Inflammatory macrophage treated with lipopolysaccharide for 4 hours (primary cell): ENCODE measurements around the gene WDR55.
"Not testable (repeated sequence)": the region's sequence is repeated elsewhere in the genome, so short reads cannot be mapped to it uniquely, and the experiment has no call there.

ENCODE experiments used
- DNase-seq: peaks from one replicate; pipeline ENCODE4 v3.0.0-alpha.2; 2020

WDR55 gene

DNA sequence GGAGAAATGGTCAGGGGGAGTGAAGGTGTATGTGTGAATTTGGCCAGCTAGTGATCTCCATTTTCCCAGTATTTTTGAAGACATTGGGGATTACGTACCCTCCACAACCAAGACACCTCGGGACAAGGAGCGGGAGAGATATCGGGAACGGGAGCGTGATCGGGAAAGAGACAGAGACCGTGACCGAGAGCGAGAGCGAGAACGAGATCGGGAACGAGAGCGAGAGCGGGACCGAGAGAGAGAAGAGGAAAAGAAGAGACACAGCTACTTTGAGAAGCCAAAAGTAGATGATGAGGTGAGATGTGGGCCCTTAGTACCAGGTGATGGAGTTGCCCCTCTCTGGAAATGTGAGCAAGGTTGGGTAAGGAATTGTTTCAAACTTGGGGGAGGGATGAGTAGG lies 5.8 kb upstream of the WDR55 start:
- DNase-seq = no peak

GRCh38 chr5:140660371-140660770 lies 4.3 kb upstream of the WDR55 start:
- DNase-seq = not testable (repeated sequence)

DNA sequence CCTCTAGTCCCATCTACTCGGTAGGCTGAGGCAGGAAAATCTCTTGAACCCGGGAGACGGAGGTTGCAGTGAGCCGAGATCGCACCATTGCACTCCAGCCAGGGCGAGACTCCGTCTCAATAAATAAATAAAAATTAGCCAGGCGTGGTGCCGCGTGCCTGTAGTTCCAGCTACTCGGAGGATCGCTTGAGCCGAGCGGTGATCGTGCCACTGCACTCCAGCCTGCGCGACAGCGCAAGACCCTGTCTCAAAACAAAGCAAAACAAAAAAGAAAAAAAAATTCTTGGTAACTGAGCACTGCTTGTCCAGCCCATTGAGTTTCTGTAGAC lies 710 bp upstream of the WDR55 start:
- no peak for DNase-seq

- not testable (repeated sequence) for DNase-seq
Observed at GRCh38 chr5:140671035-140671434, 6.3 kb downstream of the WDR55 start.

- DNase-seq = no peak
Observed at GRCh38 chr5:140671472-140672125, 6.9 kb downstream of the WDR55 start.

GRCh38 chr5:140672455-140673186 lies 7.9 kb downstream of the WDR55 start:
- peak; percentile 42 for DNase-seq

DNA sequence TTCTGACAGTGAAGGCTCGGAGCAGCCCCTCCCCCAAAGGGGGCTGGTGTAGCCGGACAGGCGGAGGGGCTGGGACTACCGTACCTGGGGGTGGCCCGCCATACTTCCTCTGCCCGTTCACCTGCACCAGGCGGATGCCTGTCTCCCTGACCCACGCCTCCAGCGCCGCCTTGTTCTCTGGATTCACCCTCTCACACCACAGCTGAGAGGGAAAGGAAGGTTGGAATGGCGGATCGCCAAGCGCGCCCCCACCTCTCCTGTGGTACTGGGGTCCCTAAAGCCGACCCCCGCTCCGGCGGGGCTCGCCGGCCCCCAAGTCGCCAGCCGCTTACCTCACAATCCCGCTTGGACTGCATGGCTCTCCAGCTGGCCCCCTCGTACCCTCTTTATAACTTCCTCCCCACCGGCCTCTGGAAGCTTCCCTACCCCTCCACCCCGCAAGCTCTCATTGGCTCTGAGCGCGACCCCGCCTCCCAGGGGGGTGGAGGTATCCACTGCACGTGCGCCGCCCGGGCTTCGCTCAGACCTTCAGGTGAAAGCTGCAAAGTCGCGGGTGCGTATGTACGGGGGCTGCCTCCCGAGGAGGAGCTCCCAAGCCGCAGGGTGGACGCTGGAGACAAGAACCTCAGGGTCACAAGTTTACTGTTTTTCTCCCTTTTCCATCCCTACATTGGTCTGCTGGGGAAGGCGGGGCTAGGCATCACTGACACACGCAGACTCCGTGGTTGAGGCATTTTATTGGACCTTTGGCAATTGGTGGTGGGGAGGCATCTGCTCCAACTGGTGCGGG lies 8.7 kb downstream of the WDR55 start, which contains the start of gene DND1:
Gene DND1 (minus strand): TSS at position 390 of the 790 bp plus-strand sequence. CDS start 34 bp downstream, at position 356.
- no peak for DNase-seq

- no peak for DNase-seq
Observed at GRCh38 chr5:140674211-140674610, 9.5 kb downstream of the WDR55 start.

GRCh38 chr5:140674629-140675028 lies 9.9 kb downstream of the WDR55 start:
- DNase-seq = no peak

GRCh38 chr5:140677947-140678346 lies 13.2 kb downstream of the WDR55 start:
- peak; percentile 40 for DNase-seq

GRCh38 chr5:140678993-140679392 lies 14.3 kb downstream of the WDR55 start:
- no peak for DNase-seq

GRCh38 chr5:140690376-140690932 lies 25.8 kb downstream of the WDR55 start:
- DNase-seq = no peak

GRCh38 chr5:140690941-140691924 lies 26.5 kb downstream of the WDR55 start, which contains the start of the genes HARS1 and HARS2:
HARS1 (minus strand) TSS chr5:140691370; CDS start chr5:140691304, 66 bp downstream.
HARS2 (plus strand) TSS chr5:140691455; CDS start chr5:140691649, 194 bp downstream.
- peak; percentile 97 for DNase-seq

GRCh38 chr5:140694276-140694675 lies 29.6 kb downstream of the WDR55 start:
- DNase-seq = no peak

DNA sequence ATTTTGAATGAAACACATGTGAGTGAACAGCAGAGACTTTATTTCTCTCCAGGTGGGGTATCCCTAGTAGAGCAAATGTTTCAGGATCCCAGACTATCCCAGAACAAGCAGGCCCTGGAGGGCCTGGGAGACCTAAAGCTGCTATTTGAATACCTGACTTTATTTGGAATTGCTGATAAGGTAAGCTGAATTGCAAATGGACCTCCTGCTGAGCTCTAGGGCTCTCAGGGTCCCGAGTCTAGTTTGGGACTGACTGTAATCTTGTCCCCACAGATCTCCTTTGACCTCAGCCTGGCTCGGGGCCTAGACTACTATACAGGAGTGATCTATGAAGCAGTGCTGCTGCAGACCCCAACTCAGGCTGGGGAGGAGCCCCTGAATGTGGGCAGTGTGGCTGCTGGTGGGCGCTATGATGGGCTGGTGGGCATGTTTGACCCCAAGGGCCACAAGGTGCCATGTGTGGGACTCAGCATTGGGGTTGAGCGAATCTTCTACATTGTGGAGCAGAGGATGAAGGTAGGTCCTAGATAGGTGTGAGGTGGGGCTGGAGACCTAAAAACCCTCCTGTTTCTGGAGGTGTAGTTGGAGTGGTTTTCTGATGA lies 32.3 kb downstream of the WDR55 start:
- no peak for DNase-seq

DNA sequence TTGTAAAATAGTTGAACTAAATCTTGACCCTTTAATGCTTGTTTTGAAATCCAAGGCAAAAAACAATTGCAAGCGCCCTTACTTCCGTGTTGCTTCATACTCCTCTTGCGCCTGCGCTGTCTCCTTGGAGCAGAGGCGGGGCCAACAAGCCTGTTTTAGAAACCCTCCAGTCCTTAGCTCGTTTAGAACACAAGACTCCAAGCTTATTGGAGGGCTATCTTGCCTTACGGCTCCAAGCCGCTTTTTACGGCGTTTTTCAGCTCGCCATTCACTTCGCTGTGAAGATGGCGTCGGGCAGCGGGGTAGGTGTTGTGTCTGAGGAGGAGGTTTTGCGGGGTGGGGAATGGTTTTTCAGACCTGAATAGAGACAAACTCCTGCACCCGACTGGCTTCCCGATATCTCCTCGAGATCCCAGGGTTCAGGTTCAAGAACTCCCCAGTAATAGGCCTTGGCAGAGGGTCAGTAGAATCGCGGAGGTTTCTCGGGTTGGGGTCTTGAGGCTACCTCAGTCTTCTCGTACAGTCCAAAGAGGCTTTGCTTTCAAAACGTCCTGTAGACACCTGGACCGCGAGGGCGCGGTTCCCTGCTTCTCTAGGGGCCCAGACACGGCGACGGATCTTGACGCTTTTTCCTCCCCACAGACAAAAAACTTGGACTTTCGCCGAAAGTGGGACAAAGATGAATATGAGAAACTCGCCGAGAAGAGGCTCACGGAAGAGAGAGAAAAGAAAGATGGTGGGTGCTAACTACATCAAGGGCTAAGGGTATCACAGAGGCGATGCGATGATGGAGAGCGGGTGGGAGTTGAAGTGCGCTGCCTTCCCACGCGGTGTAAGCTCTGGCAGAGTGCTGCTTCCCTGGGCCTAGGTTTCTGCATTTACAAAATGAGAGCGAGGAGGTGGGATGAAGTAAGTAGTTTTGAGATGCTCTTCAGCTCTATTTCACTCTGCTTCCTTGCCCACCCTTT lies 35.8 kb downstream of the WDR55 start, which contains the start of gene ZMAT2:
Gene ZMAT2 (plus strand): TSS at position 271 of the 968 bp plus-strand sequence. CDS start 14 bp downstream, at position 285.
- DNase-seq = peak; percentile 99

DNA sequence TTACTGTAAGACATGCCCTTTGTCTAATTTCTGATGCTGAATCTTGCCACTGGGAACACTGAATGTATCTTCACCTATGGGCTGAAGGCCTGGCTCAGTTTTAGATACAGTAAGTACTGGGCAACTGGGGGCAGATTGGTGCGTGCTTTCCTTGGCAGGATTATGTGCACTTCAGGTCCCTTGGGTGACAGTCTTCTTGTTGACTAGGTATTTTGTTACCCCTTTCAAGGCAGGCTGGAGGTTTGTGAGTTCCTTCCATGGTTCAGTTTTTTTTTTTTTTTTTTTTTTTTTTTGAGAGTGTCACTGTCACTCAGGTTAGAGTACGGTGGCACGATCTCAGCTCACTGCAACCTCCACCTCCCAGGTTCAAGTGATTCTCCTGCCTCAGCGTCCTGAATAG lies 43.1 kb downstream of the WDR55 start:
- no peak for DNase-seq

DNA sequence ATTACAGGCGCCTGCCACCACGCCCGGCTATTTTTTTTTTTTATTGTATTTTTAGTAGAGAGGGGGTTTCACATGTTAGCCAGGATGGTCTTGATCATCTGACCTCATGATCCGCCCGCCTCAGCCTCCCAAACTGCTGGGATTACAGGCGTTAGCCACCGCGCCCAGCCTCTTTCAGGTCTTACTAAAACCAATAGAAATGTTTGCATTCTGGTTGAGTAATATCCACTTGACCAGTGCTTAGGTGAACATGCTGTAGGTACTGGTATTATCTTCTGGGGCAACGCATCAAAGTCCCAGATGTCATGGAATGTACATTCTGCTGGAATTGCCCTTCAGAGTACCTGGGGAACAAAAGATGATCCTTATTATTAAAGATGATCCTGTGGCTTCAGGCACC lies 44.1 kb downstream of the WDR55 start:
- not testable (repeated sequence) for DNase-seq

GRCh38 chr5:140710899-140711552 lies 46.3 kb downstream of the WDR55 start:
- peak; percentile 97 for DNase-seq
